ENCODE results near the gene MAP7D3. TPM values are rescaled to one million over a fixed set of nuclear protein-coding genes. Genes with fewer than 3 reads are reported as not detected.

The MAP7D3 gene
- total RNA-seq, 1 donor from 2014 or later: 84.7 TPM

DNA sequence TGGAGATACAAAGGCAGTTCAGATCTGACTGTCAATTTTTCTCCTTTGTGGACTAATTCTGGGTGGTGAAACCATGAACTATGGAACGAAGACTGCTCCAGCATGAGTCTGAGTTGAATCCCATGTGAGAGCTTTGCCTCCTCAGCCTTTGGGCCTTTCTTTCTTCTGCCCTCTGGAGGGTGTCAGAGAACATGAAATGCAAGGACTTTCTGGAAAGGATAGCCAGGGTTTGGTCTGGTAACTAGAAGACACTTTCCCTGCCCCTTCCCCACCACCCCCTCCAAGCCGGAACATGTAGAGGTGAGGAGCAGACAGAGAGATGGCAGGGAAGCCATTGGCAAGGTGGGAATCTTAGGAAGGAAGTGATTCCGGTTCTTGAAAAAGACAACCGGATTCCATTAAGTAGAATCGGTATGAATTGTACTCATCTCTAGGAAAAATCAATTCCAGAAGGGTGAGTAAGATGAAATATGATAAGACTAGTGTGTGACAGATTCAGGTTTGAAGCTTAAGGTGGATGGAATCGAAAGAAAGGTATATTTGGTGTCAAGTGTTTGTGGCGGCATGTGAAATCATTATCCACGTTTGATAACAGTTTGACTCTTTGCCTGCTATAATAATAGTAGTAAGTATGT, 84.9 kb downstream of the MAP7D3 start:
- peaks cover 94% of the 10 kb centered on the region for H3K4me1 Mint-ChIP-seq (ENCODE audit: unreplicated experiment)
- H3K27ac Mint-ChIP-seq (ENCODE audit: unreplicated experiment): peak overlapping the region; percentile 92
- no peaks in the 10 kb centered on the region for H3K27me3 Mint-ChIP-seq (ENCODE audit: unreplicated experiment)
- peaks cover 23% of the 10 kb centered on the region for H3K36me3 Mint-ChIP-seq (ENCODE audit: unreplicated experiment)
- TF ChIP-seq, protein P1, sequence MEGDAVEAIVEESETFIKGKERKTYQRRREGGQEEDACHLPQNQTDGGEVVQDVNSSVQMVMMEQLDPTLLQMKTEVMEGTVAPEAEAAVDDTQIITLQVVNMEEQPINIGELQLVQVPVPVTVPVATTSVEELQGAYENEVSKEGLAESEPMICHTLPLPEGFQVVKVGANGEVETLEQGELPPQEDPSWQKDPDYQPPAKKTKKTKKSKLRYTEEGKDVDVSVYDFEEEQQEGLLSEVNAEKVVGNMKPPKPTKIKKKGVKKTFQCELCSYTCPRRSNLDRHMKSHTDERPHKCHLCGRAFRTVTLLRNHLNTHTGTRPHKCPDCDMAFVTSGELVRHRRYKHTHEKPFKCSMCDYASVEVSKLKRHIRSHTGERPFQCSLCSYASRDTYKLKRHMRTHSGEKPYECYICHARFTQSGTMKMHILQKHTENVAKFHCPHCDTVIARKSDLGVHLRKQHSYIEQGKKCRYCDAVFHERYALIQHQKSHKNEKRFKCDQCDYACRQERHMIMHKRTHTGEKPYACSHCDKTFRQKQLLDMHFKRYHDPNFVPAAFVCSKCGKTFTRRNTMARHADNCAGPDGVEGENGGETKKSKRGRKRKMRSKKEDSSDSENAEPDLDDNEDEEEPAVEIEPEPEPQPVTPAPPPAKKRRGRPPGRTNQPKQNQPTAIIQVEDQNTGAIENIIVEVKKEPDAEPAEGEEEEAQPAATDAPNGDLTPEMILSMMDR (IDR thresholded peaks at IDR 0.05): peak; percentile 40
- no peak overlapping the region for H3K4me3 Mint-ChIP-seq (ENCODE audit: unreplicated experiment)
- DNase-seq (ENCODE audit: extremely low spot score, unreplicated experiment): no peak
- no peaks in the 10 kb centered on the region for H3K9me3 Mint-ChIP-seq (ENCODE audit: unreplicated experiment)

DNA sequence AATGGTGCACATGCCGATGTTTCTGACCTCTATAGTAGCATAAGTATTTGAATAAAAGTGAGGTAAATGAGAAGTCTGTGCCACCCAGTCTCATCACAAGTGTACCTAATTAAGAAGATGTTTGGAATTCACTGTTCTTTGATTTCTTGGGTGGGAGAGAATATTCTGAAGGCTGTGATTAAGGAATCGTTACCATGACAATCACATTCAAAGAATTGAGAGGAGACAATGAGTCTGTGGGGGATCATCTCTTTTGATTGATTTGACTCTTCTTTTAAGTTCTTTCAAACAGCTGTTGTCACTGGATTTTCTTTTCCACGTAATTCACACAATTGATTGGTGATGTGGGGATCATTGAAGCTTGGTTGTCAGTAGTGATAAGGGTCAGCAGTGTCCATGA, 85.8 kb downstream of the MAP7D3 start:
- TF ChIP-seq, protein P1 (IDR thresholded peaks at IDR 0.05): no peak
- peak overlapping the region; percentile 92 for H3K27ac Mint-ChIP-seq (ENCODE audit: unreplicated experiment)
- no peaks in the 10 kb centered on the region for H3K9me3 Mint-ChIP-seq (ENCODE audit: unreplicated experiment)
- no peaks in the 10 kb centered on the region for H3K27me3 Mint-ChIP-seq (ENCODE audit: unreplicated experiment)
- peaks cover 20% of the 10 kb centered on the region for H3K36me3 Mint-ChIP-seq (ENCODE audit: unreplicated experiment)
- no peak for DNase-seq (ENCODE audit: extremely low spot score, unreplicated experiment)
- H3K4me3 Mint-ChIP-seq (ENCODE audit: unreplicated experiment): no peak overlapping the region
- peaks cover 93% of the 10 kb centered on the region for H3K4me1 Mint-ChIP-seq (ENCODE audit: unreplicated experiment)

DNA sequence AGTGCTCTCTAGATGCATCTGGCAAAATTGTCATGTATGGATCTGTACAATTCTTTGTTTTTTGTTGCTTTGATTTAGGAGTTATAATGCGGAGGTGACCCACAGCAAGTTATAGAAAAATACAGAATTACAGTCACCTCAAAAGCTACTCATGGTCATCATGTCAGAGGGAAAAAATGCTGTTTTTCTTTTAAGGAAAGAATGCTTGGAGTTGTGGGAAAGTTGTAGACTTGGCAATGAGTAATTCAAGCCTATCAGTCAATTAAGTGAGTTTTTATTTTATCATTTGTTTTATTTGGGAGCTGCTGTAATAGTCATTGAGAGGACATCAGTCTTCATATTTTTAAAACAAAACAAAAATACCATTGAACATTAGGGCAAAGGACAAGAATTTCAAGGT, 87.5 kb downstream of the MAP7D3 start:
- no peaks in the 10 kb centered on the region for H3K9me3 Mint-ChIP-seq (ENCODE audit: unreplicated experiment)
- peaks cover 26% of the 10 kb centered on the region for H3K36me3 Mint-ChIP-seq (ENCODE audit: unreplicated experiment)
- H3K27me3 Mint-ChIP-seq (ENCODE audit: unreplicated experiment): no peaks in the 10 kb centered on the region
- TF ChIP-seq, protein P1 (IDR thresholded peaks at IDR 0.05): no peak
- DNase-seq (ENCODE audit: extremely low spot score, unreplicated experiment): no peak
- H3K4me1 Mint-ChIP-seq (ENCODE audit: unreplicated experiment): peaks cover 93% of the 10 kb centered on the region
- H3K27ac Mint-ChIP-seq (ENCODE audit: unreplicated experiment): peak overlapping the region; percentile 93
- peak overlapping the region; percentile 1 for H3K4me3 Mint-ChIP-seq (ENCODE audit: unreplicated experiment)

Other genes starting within 250 kb of the MAP7D3 start
- 1,613 and 1,725 TPM in 2 replicates for gene FHL1, start 103.9 kb downstream of the MAP7D3 start, total RNA-seq
- 0.13 and 0.16 TPM in 2 replicates for gene ADGRG4, start 49.6 kb upstream of the MAP7D3 start, total RNA-seq
- gene BRS3, start 236.5 kb upstream of the MAP7D3 start, total RNA-seq: not detected in 2 replicates
- gene HTATSF1, start 246.2 kb upstream of the MAP7D3 start, total RNA-seq: 36.6 and 37.8 TPM in 2 replicates

All from osteocyte (in vitro differentiated cells).